HG03460 (cell line): ENCODE results near the gene FZR1.

Experiments used
- ATAC-seq: cut with Tn5 transposase; IDR thresholded peaks from one replicate; pipeline ENCODE4 v1.9.1; 2021; ENCODE audit not compliant: unreplicated experiment

The FZR1 gene

DNA sequence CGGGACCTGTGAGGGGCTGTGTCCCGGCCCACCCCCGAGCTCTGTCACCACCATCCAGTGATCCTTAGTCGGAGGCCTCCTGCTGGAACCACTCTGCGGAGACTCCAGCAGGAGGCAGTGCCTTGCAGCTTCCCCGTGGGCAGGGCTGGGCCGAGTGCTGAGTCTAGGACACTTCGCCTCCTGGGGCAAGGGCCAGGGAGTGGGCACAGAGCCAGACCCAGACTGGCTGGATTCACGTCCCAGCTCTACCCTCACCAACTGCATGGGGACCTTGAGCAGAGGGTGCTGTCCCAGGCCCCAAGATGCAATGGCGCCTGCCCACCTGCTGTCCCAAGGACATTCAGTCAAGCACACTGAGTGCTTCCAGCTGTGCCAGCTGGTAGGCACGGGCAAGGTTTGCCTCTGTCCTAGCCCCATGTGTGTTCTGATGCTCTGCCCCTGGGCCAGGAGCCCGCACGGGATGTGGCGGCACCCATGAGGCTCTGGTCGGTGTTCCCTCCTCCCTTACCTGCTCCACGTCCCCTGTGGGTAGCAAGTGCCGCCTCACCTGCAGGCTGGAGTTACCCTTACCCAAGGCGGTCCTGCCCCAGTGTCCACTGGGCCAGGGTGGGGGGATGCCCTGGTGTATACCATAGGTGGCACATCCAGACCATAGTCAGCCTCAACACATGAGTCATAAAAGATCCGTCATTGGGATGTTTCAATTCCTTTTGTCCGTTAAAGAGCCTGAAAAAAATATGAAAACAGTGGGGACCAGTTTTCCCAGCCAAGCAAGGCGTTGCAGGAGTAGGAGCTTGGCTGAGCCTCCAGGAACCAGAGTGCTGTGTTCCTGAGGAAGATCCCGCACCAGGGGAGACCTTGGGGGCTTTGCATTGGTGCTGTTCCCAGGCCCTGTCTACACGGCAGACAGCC, 7.4 kb downstream of the FZR1 start:
- no peak for ATAC-seq

DNA sequence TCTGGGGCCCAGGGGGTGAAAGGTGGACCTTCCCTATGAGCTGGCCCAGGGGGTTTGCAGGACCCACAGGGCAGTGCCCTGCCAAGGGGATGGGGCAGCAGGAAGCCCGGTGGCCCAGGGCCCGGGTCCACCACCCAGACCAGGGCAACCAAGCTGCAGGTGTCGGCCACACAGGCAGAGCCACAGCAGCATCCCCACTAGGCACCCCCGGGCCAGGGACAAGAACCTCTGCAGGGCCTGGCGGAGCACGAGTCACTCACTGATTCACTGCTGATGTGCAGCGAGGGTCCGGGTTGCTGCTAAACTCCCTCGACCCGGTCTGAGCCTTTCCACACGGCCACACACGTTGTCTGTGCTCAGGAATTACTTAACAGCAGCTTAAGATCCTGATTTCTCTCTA, 8.8 kb downstream of the FZR1 start:
- no peak for ATAC-seq

DNA sequence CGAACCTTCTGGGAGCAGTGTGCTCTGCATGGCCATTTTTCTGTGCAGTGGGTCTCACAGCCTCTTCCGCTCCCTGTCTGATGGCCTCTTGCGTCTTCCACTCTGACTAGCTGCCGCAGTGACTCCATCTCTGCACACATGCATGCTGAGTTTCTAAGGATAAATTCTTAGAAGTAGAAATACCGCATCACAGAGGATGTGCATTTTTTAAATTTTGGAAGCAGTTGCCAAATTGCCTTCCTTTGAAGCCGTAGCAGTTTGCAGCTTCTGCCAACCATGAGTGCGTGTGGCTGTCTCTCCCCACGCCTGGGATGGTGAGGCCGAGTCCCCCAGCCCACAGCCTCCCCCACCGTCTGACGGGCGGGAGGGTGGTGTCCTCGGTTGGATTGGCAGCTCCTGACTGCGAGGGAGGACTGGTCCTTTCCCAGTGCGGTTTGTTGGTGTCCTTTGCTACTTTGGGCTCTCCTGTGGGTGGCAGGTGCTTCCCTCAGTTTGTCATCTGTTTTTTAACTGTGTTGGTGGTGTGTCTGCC, 9.8 kb downstream of the FZR1 start:
- no peak for ATAC-seq

DNA sequence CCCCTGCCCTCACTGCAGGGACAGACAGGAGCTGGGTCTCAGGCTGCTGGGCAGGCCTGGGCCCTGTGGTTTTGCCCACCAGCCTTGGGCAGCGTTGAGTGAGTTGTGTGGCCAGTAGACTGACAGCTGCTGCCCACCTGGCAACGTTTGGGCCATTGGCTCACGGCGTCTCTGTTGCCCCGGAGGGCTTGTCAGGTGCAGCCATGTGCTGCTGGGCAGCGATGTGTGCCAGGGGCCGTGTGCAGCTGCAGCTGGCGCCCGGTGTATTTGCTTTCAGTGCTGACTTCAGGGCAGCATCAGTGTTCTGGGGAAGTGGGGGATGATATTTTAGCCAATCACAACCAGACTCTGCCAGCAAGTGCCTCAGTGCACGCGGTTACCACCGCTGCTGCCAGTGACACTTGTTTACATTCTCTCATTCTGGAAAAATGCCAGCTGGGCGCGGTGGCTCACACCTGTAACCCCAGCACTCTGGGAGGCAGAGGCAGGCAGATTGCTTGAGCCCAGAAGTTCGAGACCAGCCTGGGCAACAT, 10.6 kb downstream of the FZR1 start:
- no peak for ATAC-seq

DNA sequence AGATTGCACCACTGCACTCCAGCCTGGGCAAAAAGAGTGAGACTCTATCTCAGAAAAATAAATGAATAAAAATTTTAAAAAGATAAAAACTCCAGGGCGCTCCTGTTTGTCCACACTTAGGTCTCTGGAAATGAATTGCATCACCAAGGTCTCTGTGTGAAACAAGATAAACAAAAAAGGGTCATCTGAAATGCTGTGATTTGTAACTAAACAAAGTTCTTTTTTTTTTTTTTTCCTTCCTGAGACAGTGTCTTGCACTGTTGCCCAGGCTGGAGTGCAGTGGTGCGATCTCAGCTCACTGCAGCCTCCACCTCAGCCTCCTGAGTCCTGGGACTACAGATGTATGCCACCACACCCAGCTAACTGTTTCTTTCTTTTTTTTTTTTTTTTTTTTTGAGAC, 11.5 kb downstream of the FZR1 start:
- ATAC-seq, result no peak

DNA sequence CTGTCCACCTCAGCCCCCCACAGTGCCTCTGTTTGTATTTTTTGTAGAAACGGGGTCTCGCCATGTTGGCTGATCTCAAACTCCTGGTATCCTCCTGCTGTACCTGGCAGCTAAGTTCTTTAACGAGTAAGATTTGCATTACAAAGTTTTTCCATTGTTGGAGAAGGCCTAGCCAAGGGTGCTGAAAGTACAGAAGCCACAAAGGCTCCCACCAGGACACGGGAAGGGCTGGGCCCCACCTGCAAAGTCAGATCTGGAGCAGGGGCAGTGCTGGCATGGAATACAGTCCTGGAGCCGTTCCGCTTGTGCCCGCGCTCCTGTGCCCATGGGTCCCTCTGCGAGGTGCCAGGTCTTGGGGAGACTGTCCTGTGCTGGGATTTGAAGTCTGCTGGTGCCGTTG, 12.1 kb downstream of the FZR1 start:
- no peak for ATAC-seq

DNA sequence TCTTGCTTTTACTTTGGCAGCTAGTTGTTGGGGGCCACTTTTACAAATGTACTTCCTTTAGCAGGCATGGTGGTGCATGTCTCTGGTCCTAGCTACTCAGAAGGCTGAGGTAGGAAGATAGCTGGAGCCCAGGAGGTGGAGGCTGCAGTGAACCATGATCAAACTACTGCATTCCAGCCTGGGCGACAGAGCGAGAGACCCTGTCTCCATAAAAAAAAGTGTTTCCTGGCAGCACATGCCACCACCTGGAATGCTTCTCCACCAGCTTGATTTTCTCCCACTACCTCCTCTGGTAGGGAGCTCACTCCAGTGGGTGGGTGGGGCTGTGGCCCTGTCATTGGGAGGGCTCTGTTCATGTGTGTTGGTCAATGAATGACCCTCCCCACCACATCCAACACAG, 12.5 kb downstream of the FZR1 start:
- ATAC-seq, result no peak

DNA sequence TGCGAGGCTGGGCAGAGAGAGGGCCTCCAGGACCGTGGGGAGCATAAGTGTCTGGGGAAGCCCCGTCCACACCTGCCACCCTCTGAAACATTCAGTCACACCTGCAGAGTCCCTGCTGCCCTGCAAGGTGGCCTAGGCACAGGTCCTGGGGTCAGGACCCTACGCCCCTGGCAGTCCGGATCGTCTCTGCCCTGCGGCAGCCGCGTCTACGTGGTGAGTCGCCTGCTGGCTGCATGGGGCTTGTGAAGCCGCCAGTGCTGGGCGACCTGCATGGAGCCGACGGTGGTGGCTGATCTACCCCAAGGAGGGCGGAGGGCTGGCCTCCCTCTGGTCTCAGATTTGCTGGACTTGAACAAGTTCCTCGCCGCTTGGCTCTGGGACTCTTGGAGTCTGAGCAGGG, 13.0 kb downstream of the FZR1 start:
- no peak for ATAC-seq

DNA sequence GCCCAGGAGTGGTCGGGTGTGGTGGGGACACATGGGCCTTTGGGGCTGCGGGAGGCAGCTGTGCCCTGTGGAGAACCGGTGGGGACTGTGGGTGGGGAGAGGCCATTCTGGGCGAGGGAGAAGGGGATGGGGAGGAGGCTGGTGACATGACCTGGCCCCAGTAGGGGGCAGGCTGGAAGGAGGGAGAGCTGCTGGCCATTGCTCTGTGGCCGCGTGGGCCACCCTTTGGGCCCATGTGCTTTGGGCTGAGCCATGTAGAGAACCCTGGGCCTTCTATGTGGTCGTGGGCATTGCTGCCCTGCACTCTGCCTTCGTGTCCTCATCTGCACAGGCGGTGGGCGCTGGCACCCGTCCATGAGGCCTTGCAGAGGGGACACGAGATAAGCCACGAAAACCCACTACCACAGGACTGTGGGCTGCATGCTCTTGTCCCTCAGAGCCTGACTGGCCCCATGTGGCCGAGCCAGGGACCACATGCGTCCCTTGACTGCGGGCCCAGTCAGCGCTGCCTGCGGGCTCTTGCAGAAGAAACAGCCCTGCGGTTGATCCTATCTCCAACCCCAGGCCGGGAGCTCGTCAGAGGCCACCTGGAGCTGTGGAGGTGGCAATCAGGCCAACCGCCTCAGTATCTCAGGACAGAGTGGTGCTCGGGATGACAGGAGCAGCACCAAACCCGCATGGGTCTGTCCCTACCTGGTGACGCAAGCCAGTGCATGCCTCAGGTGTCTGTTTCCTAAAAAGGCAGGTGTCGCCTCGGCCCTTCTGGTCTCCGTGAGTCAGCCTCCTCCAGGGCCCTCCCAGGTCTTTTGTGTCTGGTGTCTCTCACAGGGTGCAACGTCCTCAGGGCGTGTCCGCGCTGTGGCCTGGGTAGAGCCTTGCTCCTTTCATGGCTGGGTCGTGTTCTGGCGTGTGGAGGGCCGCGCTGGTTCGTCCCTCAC, 14.3 kb downstream of the FZR1 start:
- no peak for ATAC-seq

DNA sequence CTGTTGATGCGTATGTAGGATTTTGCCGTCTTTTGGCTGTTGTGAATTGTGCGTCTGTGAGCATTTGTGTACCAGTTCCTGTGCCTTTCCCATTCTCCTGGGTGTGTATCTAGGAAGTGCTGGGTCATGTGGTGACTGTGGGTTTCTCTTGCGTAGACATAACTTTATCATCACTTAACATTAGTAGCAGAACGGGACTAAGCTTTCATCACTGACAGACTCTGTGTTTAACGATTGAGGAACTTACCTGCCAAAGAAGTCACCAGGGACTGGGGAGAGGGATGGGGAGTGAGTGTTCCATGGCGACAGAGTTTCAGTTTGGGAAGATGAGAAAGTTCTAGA, 15.0 kb downstream of the FZR1 start:
- no peak for ATAC-seq

DNA sequence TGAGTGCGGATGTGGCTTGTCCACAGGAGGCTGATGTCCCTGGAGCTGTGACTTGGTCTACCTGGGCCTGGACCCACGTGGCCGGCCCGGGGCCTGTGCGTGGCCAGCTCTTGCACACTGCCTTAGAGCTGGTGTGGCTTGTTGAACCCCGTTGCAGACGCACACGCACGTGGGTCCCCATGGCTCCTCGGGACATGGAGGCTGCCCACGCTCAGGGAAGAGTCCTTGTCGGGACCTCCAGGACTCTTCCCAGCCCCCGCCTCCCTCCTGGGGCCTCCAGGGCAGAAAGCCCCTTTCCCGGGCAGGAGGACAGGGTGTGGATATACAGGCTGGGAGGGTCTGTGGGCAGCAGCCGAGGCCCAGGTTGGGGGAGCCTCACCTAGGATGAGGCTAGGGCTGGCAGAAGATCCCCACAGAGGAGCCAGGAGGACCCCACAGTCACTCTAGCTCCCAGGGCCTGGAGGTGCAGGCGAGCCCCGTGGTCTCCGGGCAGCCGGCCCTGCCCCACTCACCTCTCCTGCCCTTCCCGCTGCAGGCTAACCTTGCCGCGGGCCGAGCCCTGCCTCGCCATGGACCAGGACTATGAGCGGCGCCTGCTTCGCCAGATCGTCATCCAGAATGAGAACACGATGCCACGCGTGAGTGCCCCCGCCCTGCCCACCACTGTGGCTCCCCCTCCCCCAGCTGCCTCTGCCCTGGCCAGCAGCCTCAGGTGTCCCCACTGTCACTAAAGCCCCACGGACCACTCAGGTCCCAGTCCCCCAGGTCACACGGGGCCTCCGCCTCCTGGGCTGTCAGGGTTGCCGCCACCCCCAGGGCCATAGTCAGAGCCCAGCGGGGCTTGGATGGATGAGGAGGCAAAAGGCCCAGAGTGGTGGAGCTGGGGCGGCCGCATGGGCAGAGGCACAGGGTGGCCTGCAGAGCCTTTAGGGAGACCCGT, 16.6 kb downstream of the FZR1 start:
- no peak for ATAC-seq

DNA sequence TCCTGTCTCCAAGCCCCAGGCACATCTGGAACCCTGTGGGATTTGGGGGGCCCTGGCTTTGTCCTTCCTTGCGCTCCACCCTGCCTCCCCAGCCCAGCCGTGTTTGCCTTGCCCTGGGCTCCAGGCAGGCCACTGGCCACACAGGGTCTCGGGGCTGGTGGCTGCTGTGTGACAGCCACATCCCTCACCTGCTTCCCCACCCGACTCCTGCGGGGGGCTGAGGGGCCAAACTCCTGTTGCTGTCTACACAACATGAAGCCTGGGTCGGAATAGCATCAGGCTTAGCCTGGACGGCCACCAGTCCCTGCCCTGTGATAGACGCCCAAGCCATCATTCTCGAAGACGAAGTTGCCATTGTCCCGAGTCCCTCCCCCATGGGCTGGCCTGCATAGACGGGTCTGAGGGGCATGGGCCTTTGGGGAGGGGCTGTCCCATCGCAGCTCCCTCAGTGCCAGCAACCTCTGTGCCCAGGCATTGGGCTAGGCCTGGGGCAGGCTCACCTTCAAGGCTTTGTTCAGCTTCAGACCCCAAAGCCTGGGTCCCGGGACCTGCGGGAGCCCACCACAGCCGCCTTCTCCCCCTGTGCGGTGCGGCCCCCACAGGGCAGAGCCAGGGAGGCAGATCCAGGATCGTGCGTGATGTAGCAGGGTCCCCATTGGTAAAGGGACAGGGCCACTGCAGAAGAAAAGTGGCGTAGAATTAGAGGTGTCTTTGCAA, 17.4 kb downstream of the FZR1 start:
- no peak for ATAC-seq

DNA sequence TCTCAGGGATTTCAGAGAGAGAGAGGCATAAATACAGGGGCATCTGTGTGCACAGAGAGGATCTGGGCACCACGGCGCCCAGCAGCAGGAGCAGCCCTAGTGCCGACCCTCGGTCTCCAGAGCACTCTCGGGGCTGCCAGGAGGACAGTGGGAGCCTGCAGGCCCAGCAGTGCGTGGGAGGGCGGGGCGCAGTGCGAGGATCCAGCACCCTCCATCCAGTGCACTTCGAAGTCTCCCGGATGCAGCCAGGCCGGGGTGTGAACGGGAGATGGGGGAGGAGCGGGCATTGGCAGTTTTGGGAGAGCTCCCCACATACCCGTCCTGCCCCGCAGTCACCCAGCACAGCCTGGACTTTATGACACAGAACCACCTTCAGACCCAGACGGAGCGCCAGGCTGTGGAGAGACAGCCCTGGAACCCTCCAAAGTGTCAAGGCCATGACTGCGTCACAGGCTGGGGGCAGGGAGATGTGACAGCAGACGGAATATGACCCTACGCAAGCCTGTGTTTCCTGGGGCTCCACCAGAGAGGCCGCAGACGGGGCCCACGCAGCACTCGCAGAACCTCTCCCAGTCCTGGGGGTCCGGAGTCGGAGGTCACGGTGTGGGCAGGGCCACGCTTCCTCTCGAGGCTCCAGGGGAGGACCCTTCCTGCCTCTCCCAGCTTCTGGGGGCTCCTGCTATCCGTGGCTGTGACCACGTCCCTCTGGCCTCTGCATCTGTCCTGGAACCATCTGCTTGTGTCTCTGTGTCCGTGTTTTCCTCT, 18.1 kb downstream of the FZR1 start:
- no peak for ATAC-seq

DNA sequence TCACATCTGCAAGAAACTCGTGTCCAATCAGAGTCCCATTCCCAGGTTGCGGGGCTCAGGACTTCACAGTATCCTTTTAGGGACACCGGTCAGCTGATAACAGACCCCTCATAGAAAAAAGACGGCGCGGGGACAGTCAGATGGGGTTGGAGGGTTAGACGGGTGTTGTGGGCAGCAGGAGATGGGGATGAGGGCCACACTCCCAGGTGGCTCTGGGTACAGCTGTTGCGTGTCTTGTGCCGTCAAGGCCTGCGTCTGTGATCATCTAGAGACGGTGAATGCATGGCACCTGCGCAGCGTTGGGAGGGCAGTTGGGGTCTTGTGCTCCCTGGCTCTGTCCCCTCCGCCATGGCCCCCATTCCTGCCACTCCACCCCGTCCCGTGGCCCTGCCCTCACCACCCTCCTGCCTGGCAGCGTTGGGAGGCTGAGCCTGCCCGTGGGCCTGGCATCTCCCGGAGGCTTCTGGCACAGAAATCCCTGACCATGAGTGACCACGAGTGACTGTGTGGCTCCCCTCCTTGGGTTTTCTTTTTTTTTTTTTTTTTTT, 18.9 kb downstream of the FZR1 start:
- no peak for ATAC-seq

DNA sequence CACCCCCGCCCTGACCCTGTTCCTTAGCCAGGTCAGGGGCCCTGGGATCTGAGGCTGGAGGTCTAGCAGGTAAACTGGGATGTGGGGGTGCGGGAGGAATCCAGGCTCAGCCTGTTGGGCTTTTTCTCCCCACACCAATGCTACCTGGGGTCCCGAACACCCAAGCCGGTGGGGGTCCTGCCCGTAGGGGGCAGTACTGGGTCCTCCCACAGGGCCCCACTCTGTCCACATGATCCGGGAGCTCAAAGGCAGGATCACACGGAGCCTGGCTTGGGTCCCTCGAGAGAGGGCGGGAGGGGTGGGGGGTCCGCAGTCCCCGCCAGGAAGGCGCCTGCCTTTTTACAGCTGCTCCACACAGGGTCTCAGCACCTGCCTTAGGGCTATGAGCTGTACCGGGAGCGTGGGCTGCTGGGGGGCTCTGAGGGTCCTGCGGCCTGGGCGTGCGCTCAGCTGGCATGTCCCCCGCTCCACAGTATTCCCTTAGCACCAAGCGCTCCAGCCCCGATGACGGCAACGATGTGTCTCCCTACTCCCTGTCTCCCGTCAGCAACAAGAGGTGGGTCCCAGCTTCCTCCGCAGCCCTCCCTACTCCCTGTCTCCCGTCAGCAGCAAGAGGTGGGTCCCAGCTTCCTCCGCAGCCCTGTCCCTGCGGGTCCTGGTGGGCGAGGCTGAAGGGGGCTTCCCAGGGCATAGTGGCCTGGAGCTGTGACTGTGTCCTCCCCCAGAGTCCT, 20.6 kb downstream of the FZR1 start:
- no peak for ATAC-seq

DNA sequence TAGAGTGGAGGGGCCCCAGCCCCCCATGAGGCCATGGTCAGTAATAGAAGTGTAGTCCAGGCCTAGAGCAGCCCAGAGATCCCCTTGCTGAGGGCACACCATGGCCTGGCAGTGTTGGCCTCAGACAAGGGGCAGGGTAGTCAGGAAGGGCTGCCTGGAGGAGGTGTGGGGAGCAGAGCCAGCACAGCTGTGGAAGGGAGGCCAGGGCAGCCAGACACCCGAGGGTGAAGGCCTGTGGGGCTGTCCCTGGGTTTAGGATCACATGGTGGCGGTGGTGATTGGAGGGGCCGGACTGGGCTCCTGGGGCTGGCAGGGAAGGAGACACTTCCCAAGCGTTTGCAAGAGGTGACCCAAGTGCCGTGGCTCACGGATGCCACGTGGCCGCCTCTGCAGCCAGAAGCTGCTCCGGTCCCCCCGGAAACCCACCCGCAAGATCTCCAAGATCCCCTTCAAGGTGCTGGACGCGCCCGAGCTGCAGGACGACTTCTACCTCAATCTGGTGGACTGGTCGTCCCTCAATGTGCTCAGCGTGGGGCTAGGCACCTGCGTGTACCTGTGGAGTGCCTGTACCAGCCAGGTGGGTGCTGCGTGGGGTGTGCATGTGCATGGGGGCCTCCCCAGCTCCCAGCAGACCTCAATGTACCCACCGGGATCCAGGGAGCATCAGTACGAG, 21.3 kb downstream of the FZR1 start:
- ATAC-seq, result no peak

DNA sequence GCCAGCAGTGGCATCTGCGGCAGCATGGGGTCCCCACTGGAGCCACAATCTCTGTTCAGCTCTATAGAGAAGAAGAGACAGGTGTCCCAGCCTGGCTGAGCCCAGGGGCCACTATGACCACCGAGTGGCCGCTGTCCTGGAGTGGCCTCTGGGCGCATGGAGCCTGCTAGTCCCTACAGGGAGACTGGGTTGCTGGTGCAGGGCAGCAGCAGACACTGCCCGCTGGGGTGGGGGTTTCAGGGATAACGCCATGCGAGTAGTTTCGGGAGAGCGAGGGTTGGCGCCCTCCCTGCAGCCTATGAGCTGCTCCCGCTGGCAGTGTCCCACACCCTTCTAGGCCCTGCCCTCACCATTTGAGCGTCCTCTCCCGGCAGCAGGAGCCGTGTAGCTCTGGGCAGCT, 22.0 kb downstream of the FZR1 start:
- no peak for ATAC-seq
